Loucy (cell line): Measurements from ENCODE around the gene SAMD8.
"Not testable (repeated sequence)": the region's sequence is repeated elsewhere in the genome, so short reads cannot be mapped to it uniquely, and the experiment has no call there.

Source experiments
- H2AFZ ChIP-seq: fragments of 200-600 bp; sonication (generic); 2 replicates; pipeline ENCODE4 v1.6.0; 2016; ENCODE audit warnings: antibody characterized with exemption, mild to moderate bottlenecking, low read length, moderate library complexity
- H3F3A ChIP-seq: fragments of 200-600 bp; 2 replicates; pipeline ENCODE4 v1.6.0; 2016; ENCODE audit warnings: antibody characterized with exemption, low read depth, mild to moderate bottlenecking
- H3K27me3 ChIP-seq: fragments of 200-600 bp; sonication (generic); 2 replicates; pipeline ENCODE4 v1.6.1; 2014; ENCODE audit warnings: low read length, mild to moderate bottlenecking; ENCODE audit not compliant: insufficient read depth, poor library complexity, severe bottlenecking
- H3K36me3 ChIP-seq: fragments of 200-600 bp; sonication (generic); 2 replicates; pipeline ENCODE4 v1.6.1; 2016; ENCODE audit warnings: low read length; ENCODE audit not compliant: insufficient read depth
- H3K4me1 ChIP-seq: fragments of 200-600 bp; sonication (generic); 2 replicates; pipeline ENCODE4 v1.5.1; 2014; ENCODE audit warnings: low read length, mild to moderate bottlenecking; ENCODE audit not compliant: insufficient read depth, poor library complexity, severe bottlenecking
- H3K4me2 ChIP-seq: fragments of 200-600 bp; sonication (generic); 2 replicates; pipeline ENCODE4 v1.6.0; 2014; ENCODE audit warnings: antibody characterized with exemption, low read length, low read depth, mild to moderate bottlenecking; ENCODE audit not compliant: poor library complexity, severe bottlenecking
- H3K4me3 ChIP-seq: fragments of 200-600 bp; sonication (generic); 2 replicates; pipeline ENCODE4 v1.5.1; 2014; ENCODE audit warnings: low read length, mild to moderate bottlenecking, mixed read lengths; ENCODE audit not compliant: poor library complexity, severe bottlenecking
- H3K79me2 ChIP-seq: fragments of 200-600 bp; sonication (generic); 2 replicates; pipeline ENCODE4 v1.6.1; 2014; ENCODE audit warnings: low read length; ENCODE audit not compliant: insufficient read depth
- H3K9ac ChIP-seq: fragments of 200-600 bp; sonication (generic); 2 replicates; pipeline ENCODE4 v1.6.0; 2014; ENCODE audit warnings: mild to moderate bottlenecking, low read depth, low read length, moderate library complexity; ENCODE audit not compliant: poor library complexity, severe bottlenecking
- H3K9me2 ChIP-seq: fragments of 200-600 bp; sonication (generic); replicated peaks from 2 replicates; pipeline ENCODE4 v1.6.1; 2016; ENCODE audit warnings: low read depth, low read length, mixed read lengths
- H3K9me3 ChIP-seq: fragments of 200-600 bp; sonication (generic); 2 replicates; pipeline ENCODE4 v1.6.1; 2014; ENCODE audit warnings: mild to moderate bottlenecking, antibody characterized with exemption, low read length, low read depth; ENCODE audit not compliant: insufficient read depth
- H4K20me1 ChIP-seq: fragments of 200-600 bp; sonication (generic); 2 replicates; pipeline ENCODE4 v1.6.0; 2014; ENCODE audit warnings: antibody characterized with exemption, low read length, mild to moderate bottlenecking; ENCODE audit not compliant: insufficient read depth, poor library complexity, severe bottlenecking
- CTCF ChIP-seq: fragments of 200-600 bp; sonication (generic); conservative IDR thresholded peaks from 2 replicates; pipeline ENCODE4 v1.5.1; 2014; ENCODE audit warnings: mild to moderate bottlenecking, antibody characterized with exemption, low read length
- EZH2phosphoT487 ChIP-seq: fragments of 200-600 bp; IDR thresholded peaks from 2 replicates; pipeline ENCODE4 v1.6.1; 2018; ENCODE audit warnings: antibody characterized with exemption, mild to moderate bottlenecking, moderate library complexity, borderline replicate concordance

The SAMD8 gene

GRCh38 chr10:75111907-75112679 lies 637 bp downstream of the SAMD8 start:
- peak overlapping the region; percentile 91 for H3K4me3 ChIP-seq
- peaks cover 51% of the 10 kb centered on the region for H3K79me2 ChIP-seq
- TF ChIP-seq EZH2phosphoT487 (no peak), CTCF (no peak)
- peaks cover 24% of the 10 kb centered on the region for H4K20me1 ChIP-seq
- peak overlapping the region; percentile 86 for H3K9ac ChIP-seq
- no peaks in the 10 kb centered on the region for H3K36me3 ChIP-seq
- peaks cover 12% of the 10 kb centered on the region; the same call in 1 of the 2 replicates for H3F3A ChIP-seq
- no peaks in the 10 kb centered on the region for H3K27me3 ChIP-seq
- H3K9me2 ChIP-seq, result no peaks in the 10 kb centered on the region
- no peaks in the 10 kb centered on the region for H3K9me3 ChIP-seq
- H3K4me2 ChIP-seq, result peak overlapping the region; percentile 79
- H2AFZ ChIP-seq, result peak overlapping the region; percentile 94
- H3K4me1 ChIP-seq, result peaks cover 39% of the 10 kb centered on the region

- Histone ChIP-seq H2AFZ (no peak overlapping the region), H3K4me1 (peaks cover 38% of the 10 kb centered on the region), H3K36me3 (no peaks in the 10 kb centered on the region), H3K79me2 (peaks cover 69% of the 10 kb centered on the region), H3K9me2 (no peaks in the 10 kb centered on the region), H3K9me3 (no peaks in the 10 kb centered on the region), H3K4me2 (peak overlapping the region; percentile 79), H4K20me1 (peaks cover 24% of the 10 kb centered on the region), H3K27me3 (no peaks in the 10 kb centered on the region), H3K4me3 (no peak overlapping the region), H3K9ac (no peak overlapping the region), H3F3A (peaks cover 12% of the 10 kb centered on the region; the same call in 1 of the 2 replicates)
- TF ChIP-seq EZH2phosphoT487, result no peak
- TF ChIP-seq CTCF, result no peak
Observed at GRCh38 chr10:75115137-75115536, 3.7 kb downstream of the SAMD8 start.

GRCh38 chr10:75116941-75117775 lies 5.7 kb downstream of the SAMD8 start:
- not testable (repeated sequence) for H3K36me3 ChIP-seq, H3K9me2 ChIP-seq, H3K4me3 ChIP-seq, H3F3A ChIP-seq, H3K9me3 ChIP-seq, H3K4me2 ChIP-seq, H2AFZ ChIP-seq, H3K27me3 ChIP-seq, H3K9ac ChIP-seq
- Histone ChIP-seq H3K79me2 (peaks cover 71% of the 10 kb centered on the region), H3K4me1 (peaks cover 32% of the 10 kb centered on the region), H4K20me1 (peaks cover 24% of the 10 kb centered on the region)
